ENCODE results near the gene SLC39A1. TPM values are rescaled to one million over a fixed set of nuclear protein-coding genes. Genes with fewer than 3 reads are reported as not detected.
A peak's percentile ranks its signal among the peaks of the same experiment; 100 is the strongest.

Gene SLC39A1
- total RNA-seq, 2 experiments from 2014 or later: 41.6 to 44.2 TPM

DNA sequence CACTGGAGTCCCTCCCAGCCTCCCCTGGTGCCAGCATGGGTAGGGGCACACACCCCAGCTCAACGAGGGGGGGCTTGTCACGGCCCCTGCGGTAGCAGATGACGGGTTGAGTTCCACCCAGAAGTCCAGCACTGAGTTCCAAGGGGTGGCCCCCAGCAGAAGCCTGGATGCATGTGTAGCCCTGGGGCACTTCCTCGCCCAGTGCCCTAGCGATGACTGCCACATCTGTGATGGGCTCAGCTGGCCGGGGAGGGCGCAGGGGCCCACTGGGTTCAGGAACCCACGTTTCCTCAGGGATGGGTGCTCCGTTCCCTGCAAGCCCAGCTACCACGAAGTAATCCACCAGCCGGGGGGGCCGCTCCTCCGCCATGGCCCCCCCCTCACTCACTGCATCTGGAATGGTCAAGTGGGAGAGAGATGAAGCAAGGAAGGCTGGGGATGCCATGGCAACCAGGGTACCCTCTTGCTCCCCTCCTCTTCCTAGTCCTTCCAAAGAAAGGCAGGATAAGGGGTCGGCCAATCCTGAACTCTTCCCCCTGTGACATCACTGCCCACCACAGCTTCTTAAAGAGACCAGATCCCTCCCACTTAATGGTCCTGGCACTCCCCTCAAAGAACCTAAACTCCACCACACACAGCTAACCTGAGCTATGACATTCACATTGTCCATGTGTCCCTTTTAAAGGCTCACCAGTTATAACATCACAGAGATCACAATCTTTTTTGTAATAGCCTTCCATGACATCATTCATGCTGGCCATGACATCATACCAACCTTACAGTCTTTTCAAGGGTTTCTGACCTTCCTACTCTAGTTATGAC, 19.1 kb downstream of the SLC39A1 start:
- Histone ChIP-seq H3K4me2 (ENCODE audit: low read length) (peak overlapping the region; percentile 96), H2AFZ (ENCODE audit: low read length) (no peak overlapping the region; the same call in 1 of the 2 replicates), H3K36me3 (ENCODE audit: insufficient read depth, low read length) (peaks cover 75% of the 10 kb centered on the region), H3K27ac (ENCODE audit: low read depth, low read length, poor library complexity, severe bottlenecking) (peak overlapping the region; percentile 92), H4K20me1 (ENCODE audit: insufficient read depth, low read length) (no peaks in the 10 kb centered on the region), H3K9me2 (ENCODE audit: insufficient read depth, low read length) (no peaks in the 10 kb centered on the region), H3K9me3 (ENCODE audit: low read length) (no peaks in the 10 kb centered on the region), H3K79me2 (ENCODE audit: insufficient read depth, low read depth, low read length) (peaks cover 20% of the 10 kb centered on the region), H3K4me1 (ENCODE audit: insufficient read depth, low read length, poor library complexity, severe bottlenecking) (peaks cover 35% of the 10 kb centered on the region), H3K4me3 (ENCODE audit: low read depth, low read length, poor library complexity, severe bottlenecking) (peak overlapping the region; percentile 86)
- TF ChIP-seq, protein P1, sequence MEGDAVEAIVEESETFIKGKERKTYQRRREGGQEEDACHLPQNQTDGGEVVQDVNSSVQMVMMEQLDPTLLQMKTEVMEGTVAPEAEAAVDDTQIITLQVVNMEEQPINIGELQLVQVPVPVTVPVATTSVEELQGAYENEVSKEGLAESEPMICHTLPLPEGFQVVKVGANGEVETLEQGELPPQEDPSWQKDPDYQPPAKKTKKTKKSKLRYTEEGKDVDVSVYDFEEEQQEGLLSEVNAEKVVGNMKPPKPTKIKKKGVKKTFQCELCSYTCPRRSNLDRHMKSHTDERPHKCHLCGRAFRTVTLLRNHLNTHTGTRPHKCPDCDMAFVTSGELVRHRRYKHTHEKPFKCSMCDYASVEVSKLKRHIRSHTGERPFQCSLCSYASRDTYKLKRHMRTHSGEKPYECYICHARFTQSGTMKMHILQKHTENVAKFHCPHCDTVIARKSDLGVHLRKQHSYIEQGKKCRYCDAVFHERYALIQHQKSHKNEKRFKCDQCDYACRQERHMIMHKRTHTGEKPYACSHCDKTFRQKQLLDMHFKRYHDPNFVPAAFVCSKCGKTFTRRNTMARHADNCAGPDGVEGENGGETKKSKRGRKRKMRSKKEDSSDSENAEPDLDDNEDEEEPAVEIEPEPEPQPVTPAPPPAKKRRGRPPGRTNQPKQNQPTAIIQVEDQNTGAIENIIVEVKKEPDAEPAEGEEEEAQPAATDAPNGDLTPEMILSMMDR (conservative IDR thresholded peaks at IDR 0.05; ENCODE audit: low read length): no peak
- TF ChIP-seq EZH2phosphoT487 (IDR thresholded peaks at IDR 0.05; ENCODE audit: borderline replicate concordance, low read depth, low read length): no peak
- BruUV-seq (replicated peaks): no TSS peak
- intact Hi-C loops (cut with micrococcal nuclease; ENCODE audit: unreplicated experiment): no loop called here
- POLR2A ChIA-PET: interaction anchor here (0.5 to 4.2 kb wide), 11 partner anchors 9 to 224 kb away, joined by 3 to 32 read pairs (median 3); partner anchors contain the start of genes CREB3L4, GATAD2B and SLC39A1
- CTCF ChIA-PET (ENCODE audit: unreplicated experiment): interaction anchor here (0.5 to 1.3 kb wide), 3 partner anchors 19 to 134 kb away, joined by 3 to 4 read pairs (median 4); partner anchors contain the start of genes GATAD2B and SLC39A1
- no peak for DNase-seq (ENCODE audit: low spot score)

- Histone ChIP-seq H3K79me2 (ENCODE audit: insufficient read depth, low read depth, low read length) (peaks cover 20% of the 10 kb centered on the region), H3K4me2 (ENCODE audit: low read length) (no peak overlapping the region), H3K36me3 (ENCODE audit: insufficient read depth, low read length) (peaks cover 68% of the 10 kb centered on the region), H2AFZ (ENCODE audit: low read length) (no peak overlapping the region), H3K27ac (ENCODE audit: low read depth, low read length, poor library complexity, severe bottlenecking) (no peak overlapping the region), H3K9me3 (ENCODE audit: low read length) (no peaks in the 10 kb centered on the region), H3K4me3 (ENCODE audit: low read depth, low read length, poor library complexity, severe bottlenecking) (no peak overlapping the region), H3K9me2 (ENCODE audit: insufficient read depth, low read length) (no peaks in the 10 kb centered on the region), H4K20me1 (ENCODE audit: insufficient read depth, low read length) (no peaks in the 10 kb centered on the region), H3K4me1 (ENCODE audit: insufficient read depth, low read length, poor library complexity, severe bottlenecking) (peaks cover 29% of the 10 kb centered on the region)
- ChIA-PET POLR2A (interaction anchor here (3.4 to 4.2 kb wide), 2 partner anchors 14 to 20 kb away, joined by 12 to 32 read pairs; partner anchors contain the start of gene GATAD2B), CTCF (ENCODE audit: unreplicated experiment) (no interaction called here)
- TF ChIP-seq EZH2phosphoT487 (IDR thresholded peaks at IDR 0.05; ENCODE audit: borderline replicate concordance, low read depth, low read length): no peak
- TF ChIP-seq, protein P1 (conservative IDR thresholded peaks at IDR 0.05; ENCODE audit: low read length): no peak
- no TSS peak for BruUV-seq (replicated peaks)
- DNase-seq (ENCODE audit: low spot score): no peak
- intact Hi-C loops (cut with micrococcal nuclease; ENCODE audit: unreplicated experiment): no loop called here
Measured at GRCh38 chr1:153942766-153943549, 20.4 kb downstream of the SLC39A1 start.
